H9 (cell line): ENCODE data around the gene VKORC1. TPM values are rescaled to one million over a fixed set of nuclear protein-coding genes. Genes with fewer than 3 reads are reported as not detected.

Source experiments
- DNase-seq: peaks from one replicate; pipeline ENCODE4 v3.0.0-alpha.2; 2017
- H2AFZ ChIP-seq: one replicate; pipeline ENCODE4 v1.6.1; 2013; ENCODE audit warnings: mild to moderate bottlenecking, low read length, control low read depth, moderate library complexity
- H2AK5ac ChIP-seq: 2 replicates; pipeline ENCODE4 v1.6.1; 2013; ENCODE audit warnings: low read length, control low read depth, mixed read lengths; ENCODE audit not compliant: insufficient read length
- H2BK120ac ChIP-seq: one replicate; pipeline ENCODE4 v1.6.1; 2013; ENCODE audit warnings: low read depth, mild to moderate bottlenecking, low read length, control low read depth, inconsistent platforms; ENCODE audit not compliant: poor library complexity, severe bottlenecking
- H2BK12ac ChIP-seq: 2 replicates; pipeline ENCODE4 v1.6.1; 2013; ENCODE audit warnings: low read length, control low read depth, mixed read lengths, low read depth; ENCODE audit not compliant: insufficient read length
- H2BK15ac ChIP-seq: 2 replicates; pipeline ENCODE4 v1.6.1; 2013; ENCODE audit warnings: low read depth, low read length, control low read depth
- H2BK20ac ChIP-seq: one replicate; pipeline ENCODE4 v1.6.1; 2013; ENCODE audit warnings: low read depth, mild to moderate bottlenecking, low read length, control low read depth, inconsistent platforms; ENCODE audit not compliant: poor library complexity, severe bottlenecking
- H2BK5ac ChIP-seq: 2 replicates; pipeline ENCODE4 v1.6.1; 2013; ENCODE audit warnings: low read length, control low read depth, mixed read lengths; ENCODE audit not compliant: insufficient read length
- H3K14ac ChIP-seq: 2 replicates; pipeline ENCODE4 v1.6.1; 2013; ENCODE audit warnings: low read length, control low read depth; ENCODE audit not compliant: insufficient read depth
- H3K18ac ChIP-seq: 2 replicates; pipeline ENCODE4 v1.6.1; 2013; ENCODE audit warnings: low read depth, mild to moderate bottlenecking, mixed read lengths, low read length, control low read depth; ENCODE audit not compliant: insufficient read length
- H3K23ac ChIP-seq: 2 replicates; pipeline ENCODE4 v1.6.1; 2013; ENCODE audit warnings: low read length, control low read depth, mixed read lengths, low read depth; ENCODE audit not compliant: insufficient read length
- H3K23me2 ChIP-seq: 2 replicates; pipeline ENCODE4 v1.6.1; 2013; ENCODE audit warnings: low read depth, mild to moderate bottlenecking, mixed read lengths, low read length, control low read depth; ENCODE audit not compliant: insufficient read length, poor library complexity, severe bottlenecking
- H3K27ac ChIP-seq: 2 replicates; pipeline ENCODE4 v1.5.1; 2013; ENCODE audit warnings: low read length, control low read depth, mixed read lengths, low read depth; ENCODE audit not compliant: insufficient read length
- H3K27me3 ChIP-seq: 2 replicates; pipeline ENCODE4 v1.6.1; 2013; ENCODE audit warnings: low read length, control low read depth, inconsistent platforms; ENCODE audit not compliant: insufficient read depth
- H3K4ac ChIP-seq: 2 replicates; pipeline ENCODE4 v1.6.1; 2013; ENCODE audit warnings: low read depth, mild to moderate bottlenecking, control low read depth, inconsistent platforms, low read length, moderate library complexity
- H3K4me1 ChIP-seq: 2 replicates; pipeline ENCODE4 v1.6.1; 2013; ENCODE audit warnings: low read length, control low read depth, inconsistent platforms; ENCODE audit not compliant: insufficient read depth
- H3K4me2 ChIP-seq: 2 replicates; pipeline ENCODE4 v1.6.1; 2013; ENCODE audit warnings: low read length, control low read depth, mixed read lengths; ENCODE audit not compliant: insufficient read length, insufficient read depth
- H3K56ac ChIP-seq: 2 replicates; pipeline ENCODE4 v1.6.1; 2013; ENCODE audit warnings: low read depth, mild to moderate bottlenecking, mixed read lengths, low read length, control low read depth; ENCODE audit not compliant: insufficient read length
- H3K79me1 ChIP-seq: 2 replicates; pipeline ENCODE4 v1.6.1; 2013; ENCODE audit warnings: low read depth, mild to moderate bottlenecking, moderate library complexity, low read length, control low read depth, inconsistent platforms; ENCODE audit not compliant: insufficient read depth, poor library complexity, severe bottlenecking
- H3K79me2 ChIP-seq: 2 replicates; pipeline ENCODE4 v1.6.1; 2013; ENCODE audit warnings: low read length, control low read depth, inconsistent platforms; ENCODE audit not compliant: insufficient read depth
- H3K9ac ChIP-seq: 2 replicates; pipeline ENCODE4 v1.6.1; 2013; ENCODE audit warnings: low read length, control low read depth, mixed read lengths; ENCODE audit not compliant: insufficient read length; ENCODE audit errors: extremely low read depth
- H3K9me3 ChIP-seq: one replicate; pipeline ENCODE4 v1.6.1; 2013; ENCODE audit warnings: low read depth, low read length, inconsistent platforms; ENCODE audit not compliant: control insufficient read depth
- H3T11ph ChIP-seq: one replicate; pipeline ENCODE4 v1.6.1; 2013; ENCODE audit warnings: mild to moderate bottlenecking, low read length, control low read depth, inconsistent platforms
- H4K20me1 ChIP-seq: one replicate; pipeline ENCODE4 v1.6.1; 2013; ENCODE audit not compliant: control insufficient read depth, insufficient read length, insufficient read depth
- H4K5ac ChIP-seq: 2 replicates; pipeline ENCODE4 v1.6.1; 2013; ENCODE audit warnings: low read depth, mild to moderate bottlenecking, mixed read lengths, low read length, control low read depth; ENCODE audit not compliant: insufficient read length
- H4K8ac ChIP-seq: replicated peaks from 2 replicates; pipeline ENCODE4 v1.6.1; 2013; ENCODE audit warnings: low read length, control low read depth, mixed read lengths, low read depth; ENCODE audit not compliant: insufficient read length
- H4K91ac ChIP-seq: 2 replicates; pipeline ENCODE4 v1.6.1; 2013; ENCODE audit warnings: low read depth, mild to moderate bottlenecking, moderate library complexity, mixed read lengths, low read length, control low read depth; ENCODE audit not compliant: insufficient read length
- H3K27ac Mint-ChIP-seq, 3 experiments: 2 replicates in 2 of 3; 3 replicates in 1 of 3; pipeline ENCODE4 v1.8.0; 2020 to 2021; ENCODE audit warnings: mixed read lengths in 3 of 3, mild to moderate bottlenecking in 1 of 3, moderate library complexity in 1 of 3
- H3K27me3 Mint-ChIP-seq: 2 replicates; pipeline ENCODE4 v1.8.0; 2021; ENCODE audit warnings: low read depth, mild to moderate bottlenecking, moderate library complexity, mixed read lengths
- H3K36me3 Mint-ChIP-seq, 3 experiments: 2 replicates in 2 of 3; 3 replicates in 1 of 3; pipeline ENCODE4 v1.8.0; 2020 to 2021; ENCODE audit warnings: low read depth in 3 of 3, mixed read lengths in 3 of 3; ENCODE audit not compliant: insufficient read depth in 1 of 3
- H3K4me1 Mint-ChIP-seq, 2 experiments: 2 replicates each; pipeline ENCODE4 v1.8.0; 2020; ENCODE audit warnings: mixed read lengths in 2 of 2
- H3K4me3 Mint-ChIP-seq, 2 experiments: 2 replicates in 1 of 2; 3 replicates in 1 of 2; pipeline ENCODE4 v1.8.0; 2020 to 2021; ENCODE audit warnings: mild to moderate bottlenecking in 2 of 2, mixed read lengths in 2 of 2, moderate library complexity in 1 of 2
- H3K9me3 Mint-ChIP-seq, 2 experiments: 2 replicates in 1 of 2; 3 replicates in 1 of 2; pipeline ENCODE4 v1.8.0; 2020; ENCODE audit warnings: mild to moderate bottlenecking in 2 of 2, mixed read lengths in 2 of 2, moderate library complexity in 1 of 2
- WGBS: extraction: QIAGEN DNeasy Blood & Tissue Kit; methylation state at CpG from one replicate; pipeline ENCODE4 v1.1.7; 2013; ENCODE audit warnings: missing lambda C conversion rate, low lambda C conversion rate, mixed read lengths; ENCODE audit not compliant: insufficient read length; ENCODE audit errors: extremely low coverage; 5-methylcytosine and 5-hydroxymethylcytosine counted together
- total RNA-seq: library from RNA; stranded (reverse); gene quantifications from 2 replicates; pipeline ENCODE4 v1.2.1, GENCODE V29; 2021
- TF ChIP-seq, protein P1 (sequence below): fragments of 200-600 bp; sonication (generic); conservative IDR thresholded peaks from 3 replicates; pipeline ENCODE4 v1.8.0; 2021; ENCODE audit warnings: antibody characterized with exemption, mild to moderate bottlenecking

Gene VKORC1
- total RNA-seq, 1 experiment from 2014 or later = 93.9 TPM

DNA sequence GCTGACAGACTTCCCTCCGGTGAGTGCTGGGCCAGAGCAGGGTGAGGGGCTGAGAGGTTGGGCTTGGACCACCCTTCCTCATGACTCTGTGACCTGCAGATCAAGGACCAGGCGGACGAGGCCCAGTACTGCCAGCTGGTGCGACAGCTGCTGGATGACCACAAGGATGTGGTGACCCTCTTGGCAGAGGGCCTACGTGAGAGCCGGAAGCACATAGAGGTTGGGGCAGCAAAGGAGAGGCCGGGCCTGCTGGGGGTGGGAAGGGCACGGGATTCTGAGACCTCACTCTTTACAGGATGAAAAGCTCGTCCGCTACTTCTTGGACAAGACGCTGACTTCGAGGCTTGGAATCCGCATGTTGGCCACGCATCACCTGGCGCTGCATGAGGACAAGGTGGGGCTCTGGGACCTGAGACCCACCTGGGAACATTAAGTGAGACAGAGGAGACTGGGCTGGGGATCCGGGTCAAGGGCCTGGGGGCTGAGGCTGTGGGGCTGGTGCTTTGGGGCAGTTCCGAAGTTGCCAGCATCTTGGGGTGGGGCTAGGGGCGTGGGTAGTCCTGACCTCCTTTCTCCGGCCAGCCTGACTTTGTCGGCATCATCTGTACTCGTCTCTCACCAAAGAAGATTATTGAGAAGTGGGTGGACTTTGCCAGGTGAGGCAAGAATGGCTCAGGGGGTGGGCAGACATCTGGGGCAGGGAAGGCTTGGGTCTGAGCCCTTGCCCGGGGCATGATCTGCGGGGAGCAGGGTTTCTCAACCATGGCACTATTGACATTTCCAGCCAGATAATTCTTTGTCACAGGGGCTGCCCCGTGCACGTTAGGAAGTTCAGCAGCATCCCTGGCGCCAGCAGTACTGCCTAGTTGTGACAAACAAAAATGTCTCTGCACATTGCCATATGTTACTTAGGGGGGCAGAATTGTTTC is 15.8 kb upstream of the VKORC1 start:
- Histone ChIP-seq H4K91ac (no peak overlapping the region), H3K27ac (no peak overlapping the region), H2BK15ac (no peak overlapping the region), H3K4me1 (no peaks in the 10 kb centered on the region), H3K79me2 (no peaks in the 10 kb centered on the region; the same call in 1 of the 2 replicates), H3K4me2 (no peak overlapping the region), H3K23ac (no peak overlapping the region), H2BK120ac (no peak overlapping the region), H4K8ac (no peak overlapping the region), H3T11ph (no peak overlapping the region), H3K9ac (no peak overlapping the region), H3K56ac (no peak overlapping the region), H2AK5ac (no peak overlapping the region), H3K23me2 (peaks cover 8% of the 10 kb centered on the region), H3K27me3 (no peaks in the 10 kb centered on the region; the same call in 1 of the 2 replicates), H4K5ac (no peak overlapping the region), H3K9me3 (no peaks in the 10 kb centered on the region), H2BK5ac (no peak overlapping the region), H2BK12ac (no peak overlapping the region), H3K14ac (no peak overlapping the region), H3K4ac (no peak overlapping the region), H2AFZ (no peak overlapping the region), H4K20me1 (no peaks in the 10 kb centered on the region), H3K18ac (no peak overlapping the region), H3K79me1 (no peaks in the 10 kb centered on the region), H2BK20ac (no peak overlapping the region)
- Mint-ChIP-seq H3K4me3 (peak overlapping the region; percentile 54 to 83; a peak in 4 of 5 replicates), H3K27ac (no peak overlapping the region), H3K9me3 (no peaks in the 10 kb centered on the region; a peak in 2 of 5 replicates), H3K27me3 (no peaks in the 10 kb centered on the region; the same call in 1 of the 2 replicates), H3K36me3 (peaks cover 19 to 37% (median 33%) of the 10 kb centered on the region in 3 experiments), H3K4me1 (peaks cover 9 to 14% of the 10 kb centered on the region in 2 experiments)
- WGBS = no CpG with 5 or more reads among the region's 26 CpGs
- no peak for DNase-seq
- TF ChIP-seq, protein P1, sequence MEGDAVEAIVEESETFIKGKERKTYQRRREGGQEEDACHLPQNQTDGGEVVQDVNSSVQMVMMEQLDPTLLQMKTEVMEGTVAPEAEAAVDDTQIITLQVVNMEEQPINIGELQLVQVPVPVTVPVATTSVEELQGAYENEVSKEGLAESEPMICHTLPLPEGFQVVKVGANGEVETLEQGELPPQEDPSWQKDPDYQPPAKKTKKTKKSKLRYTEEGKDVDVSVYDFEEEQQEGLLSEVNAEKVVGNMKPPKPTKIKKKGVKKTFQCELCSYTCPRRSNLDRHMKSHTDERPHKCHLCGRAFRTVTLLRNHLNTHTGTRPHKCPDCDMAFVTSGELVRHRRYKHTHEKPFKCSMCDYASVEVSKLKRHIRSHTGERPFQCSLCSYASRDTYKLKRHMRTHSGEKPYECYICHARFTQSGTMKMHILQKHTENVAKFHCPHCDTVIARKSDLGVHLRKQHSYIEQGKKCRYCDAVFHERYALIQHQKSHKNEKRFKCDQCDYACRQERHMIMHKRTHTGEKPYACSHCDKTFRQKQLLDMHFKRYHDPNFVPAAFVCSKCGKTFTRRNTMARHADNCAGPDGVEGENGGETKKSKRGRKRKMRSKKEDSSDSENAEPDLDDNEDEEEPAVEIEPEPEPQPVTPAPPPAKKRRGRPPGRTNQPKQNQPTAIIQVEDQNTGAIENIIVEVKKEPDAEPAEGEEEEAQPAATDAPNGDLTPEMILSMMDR = no peak
